GOT3 (cell line): ENCODE measurements around the gene GMEB1.
"Not testable (repeated sequence)": the region's sequence is repeated elsewhere in the genome, so short reads cannot be mapped to it uniquely, and the experiment has no call there.

ENCODE experiments used
- DNase-seq: peaks from one replicate; lab custom pipeline; 2025; ENCODE audit warnings: mixed read lengths; lab: John Stamatoyannopoulos, UW

The GMEB1 gene

GRCh38 chr1:28750771-28751294 is 82.2 kb downstream of the GMEB1 start:
- DNase-seq: not testable (repeated sequence)

GRCh38 chr1:28751315-28752060 is 82.9 kb downstream of the GMEB1 start:
- DNase-seq: no peak

GRCh38 chr1:28755701-28756100 is 87.1 kb downstream of the GMEB1 start:
- no peak for DNase-seq

- DNase-seq: no peak
Observed at GRCh38 chr1:28756846-28757245, 88.3 kb downstream of the GMEB1 start.

- DNase-seq: no peak
Observed at GRCh38 chr1:28758420-28758819, 89.8 kb downstream of the GMEB1 start.

DNA sequence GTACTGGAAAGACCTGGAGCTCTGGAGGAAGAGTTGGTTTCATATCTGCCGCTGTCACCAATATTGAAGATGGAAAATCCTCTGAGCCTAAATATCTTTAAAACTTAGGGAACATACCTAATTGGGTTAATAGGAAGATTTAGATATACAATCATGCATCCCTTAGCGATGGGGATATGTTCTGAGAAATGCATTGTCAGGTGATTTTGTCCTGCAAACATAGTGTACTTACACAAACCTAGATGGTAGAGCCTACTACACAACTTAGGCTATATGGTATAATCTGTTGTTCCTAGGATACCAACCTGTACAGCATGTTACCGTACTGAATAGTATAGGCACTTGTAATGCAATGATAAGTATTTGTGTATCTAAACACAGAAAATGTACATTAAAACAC is 90.7 kb downstream of the GMEB1 start:
- DNase-seq: no peak

DNA sequence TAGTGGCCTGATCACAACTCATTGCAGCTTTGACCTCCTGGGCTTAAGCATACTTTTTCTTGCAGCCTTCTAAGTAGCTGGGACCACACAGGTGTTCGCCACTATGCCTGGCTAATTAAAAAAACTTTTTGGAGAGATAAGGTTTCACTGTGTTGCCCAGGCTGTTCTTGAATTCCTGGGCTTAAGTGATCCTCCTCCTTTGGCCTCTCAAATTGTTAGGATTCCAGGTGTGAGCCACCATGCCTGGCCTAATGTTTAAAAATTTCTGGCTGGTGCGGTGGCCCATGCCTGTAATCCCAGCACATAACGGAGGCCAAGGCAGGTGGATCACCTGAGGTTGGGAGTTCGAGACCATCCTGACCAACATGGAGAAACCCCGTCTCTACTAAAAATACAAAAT is 92.6 kb downstream of the GMEB1 start:
- no peak for DNase-seq

DNA sequence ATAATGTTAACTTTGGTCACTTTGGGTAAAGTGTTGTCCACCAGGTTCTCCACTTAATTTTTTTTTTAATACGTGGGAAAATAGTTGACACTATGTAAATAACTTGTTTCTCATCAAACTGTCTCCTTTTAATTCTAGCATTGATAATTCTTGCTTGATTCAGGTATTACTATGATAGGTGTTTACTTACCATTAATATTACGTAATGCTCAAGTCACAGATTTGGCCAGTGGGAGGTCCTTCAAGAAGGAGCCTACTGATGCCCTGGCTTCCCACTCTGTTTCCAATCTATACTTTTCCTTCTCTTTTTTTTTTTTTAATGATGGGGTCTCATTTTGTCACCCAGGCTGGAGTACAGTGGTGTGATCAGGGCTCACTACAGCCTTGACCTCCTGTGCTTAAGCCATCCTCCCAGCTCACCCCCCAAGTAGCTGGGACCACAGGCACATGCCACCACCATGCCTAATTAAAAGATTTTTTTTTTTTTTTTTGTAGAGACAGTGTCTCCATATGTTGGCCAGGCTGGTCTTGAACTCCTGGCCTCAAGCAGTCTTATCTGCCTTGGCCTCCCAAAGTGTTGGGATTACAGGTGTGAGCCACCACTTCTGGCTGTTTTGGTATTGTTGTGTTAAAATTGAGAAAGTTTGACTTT is 98.1 kb downstream of the GMEB1 start:
- DNase-seq: no peak
